Heart right ventricle (tissue), 16 donors: ENCODE measurements around the gene LYPD6. TPM values are rescaled to one million over a fixed set of nuclear protein-coding genes. Genes with fewer than 3 reads are reported as not detected.

Experiments
- ATAC-seq, 8 donors: fragments of 200-7000 bp; cut with Tn5 transposase; one replicate each; pipeline ENCODE4 v1.9.1; 2020; ENCODE audit warnings: mild to moderate bottlenecking in 8 of 8, moderate library complexity in 8 of 8, moderate number of reproducible peaks in 1 of 8
- DNase-seq, 2 donors: peaks; one replicate each; pipeline ENCODE4 v3.0.0-alpha.2; 2020
- H3K27ac ChIP-seq, 10 donors: fragments of 200-600 bp; sonication (generic) in 2 of 10; one replicate each; pipeline versions ENCODE4 v1.5.0 to v1.8.0; 2020 to 2022; ENCODE audit warnings: mild to moderate bottlenecking in 3 of 10
- H3K27me3 ChIP-seq, 7 donors: fragments of 200-600 bp; one replicate each; pipeline ENCODE4 v1.8.0; 2021 to 2022; ENCODE audit warnings: mild to moderate bottlenecking in 2 of 7
- H3K36me3 ChIP-seq, 9 donors: fragments of 200-600 bp; sonication (generic) in 1 of 9; one replicate each; pipeline versions ENCODE4 v1.5.0 to v1.8.0; 2020 to 2022; ENCODE audit warnings: mild to moderate bottlenecking in 2 of 9
- H3K4me1 ChIP-seq, 9 donors: fragments of 200-600 bp; sonication (generic) in 1 of 9; one replicate each; pipeline versions ENCODE4 v1.5.0 to v1.8.0; 2020 to 2022; ENCODE audit warnings: mild to moderate bottlenecking in 4 of 9
- H3K4me3 ChIP-seq, 10 donors: fragments of 200-600 bp; sonication (generic) in 2 of 10; one replicate each; pipeline versions ENCODE4 v1.5.0 to v1.8.0; 2020 to 2022; ENCODE audit warnings: mild to moderate bottlenecking in 7 of 10, moderate library complexity in 2 of 10
- H3K9me3 ChIP-seq, 11 donors: fragments of 200-600 bp in 10 of 11; sonication (generic) in 2 of 11; one replicate each; pipeline versions ENCODE4 v1.5.0 to v1.8.0; 2013 to 2022; ENCODE audit warnings: mild to moderate bottlenecking in 2 of 11, control low read depth in 1 of 11, moderate library complexity in 1 of 11
- CTCF ChIP-seq, 9 donors: fragments of 200-600 bp; sonication (generic) in 2 of 9; IDR thresholded peaks; one replicate each; pipeline versions ENCODE4 v1.5.0 to v1.8.0; 2021 to 2022; ENCODE audit warnings: antibody characterized with exemption in 9 of 9, mild to moderate bottlenecking in 5 of 9, moderate library complexity in 1 of 9
- WGBS, 2 donors: extraction: QIAGEN DNeasy Blood & Tissue Kit; methylation state at CpG; one replicate each; pipeline ENCODE4 v1.1.7; 2013; ENCODE audit warnings: inconsistent platforms in 1 of 2; 5-methylcytosine and 5-hydroxymethylcytosine counted together
- intact Hi-C, 10 donors: fragments of 100-400 bp; cut with DNase I; formaldehyde crosslinking; loops; one replicate each; pipeline versions ENCODE4 v1.11.1 to v1.14.2; 2022
- polyA plus RNA-seq, 2 donors: library from polyadenylated mRNA; stranded (reverse); fragments of 200-250 nt; gene quantifications; one replicate each; pipeline ENCODE4 v1.2.3, GENCODE V29; 2013
- total RNA-seq, 10 donors: library from RNA; stranded (reverse); fragmentation: NEBNext Ultra II Directional in 3 of 10; extraction: Animal tissue kit (Norgen Biotek cat#: 25700) in 3 of 10; gene quantifications; one replicate each; pipeline versions ENCODE4 v1.2.1 to v1.2.4, GENCODE V29; 2021 to 2023
- donor health status: Arrhythmogenic right ventricular cardiomyopathy.
- donor health status: ischemic (EF 13 %, LVEDD 7.1; RV severe dilation, severe dysfunction).
- donor health status: healthy with polysubstance abuse.
- donor health status: DM: no; HTN: yes; CAD: no.
- donor health status: DM: no; HTN: no; CAD: no.
- donor health status: ischemic (EF 25% LVEDD 6.9; RV normal size, moderate dysfunction).
- donor health status: ischemic (EF 25% LVEDD 5.7; RV mildly dilated, moderate dysfunction).
- donor health status: healthy.
- donor health status: DM: yes; HTN: yes; CAD: no.
- donor health status: Ischemic cardiomyopathy.
- donor health status: ischemic (EF 35%, LVEDD 5.7; RV mildly dilated, moderate dysfunction).
- donor health status: nonischemic (EF 11% LVEDD 7.7; RV severe dilation, severe dysfunction).
- donor health status: DM: yes; HTN: yes; CAD: no.
- donor health status: PGD.
- donor health status: ischemic (EF 29% LVEDD 5.4; RV normal size, mild dysfunction).
- donor health status: nonischemic (EF 23%, LVEDD 6.1; RV moderate dilation, normal function).

The LYPD6 gene
- total and polyA plus RNA-seq, 12 donors: 0.06 to 0.55 (median 0.15) TPM; not detected in 1

- H3K27ac ChIP-seq: no peak overlapping the region
- ATAC-seq: no peak
- DNase-seq: no peak
- no peaks in the 10 kb centered on the region for H3K36me3 ChIP-seq
- peaks cover 0 to 57% (median 40%) of the 10 kb centered on the region in 7 donors for H3K27me3 ChIP-seq
- peaks cover 0 to 17% (median 9%) of the 10 kb centered on the region in 9 donors for H3K4me1 ChIP-seq
- intact Hi-C loops: no loop called here
- WGBS, 2 donors: 73 to 76% methylated on average over 3 of the region's 3 CpGs
- no peak for TF ChIP-seq CTCF (IDR thresholded peaks at IDR 0.05)
- no peaks in the 10 kb centered on the region for H3K9me3 ChIP-seq
- H3K4me3 ChIP-seq: no peak overlapping the region
Observed at GRCh38 chr2:149333636-149334035, 3.2 kb downstream of the LYPD6 start.

GRCh38 chr2:149334156-149334555, 3.8 kb downstream of the LYPD6 start:
- no peak for ATAC-seq
- Histone ChIP-seq H3K9me3 (no peaks in the 10 kb centered on the region), H3K4me1 (peaks cover 0 to 17% (median 9%) of the 10 kb centered on the region in 9 donors), H3K27ac (no peak overlapping the region), H3K27me3 (peaks cover 0 to 57% (median 40%) of the 10 kb centered on the region in 7 donors), H3K36me3 (no peaks in the 10 kb centered on the region), H3K4me3 (no peak overlapping the region)
- TF ChIP-seq CTCF (IDR thresholded peaks at IDR 0.05): no peak
- 83 to 87% methylated on average over 2 of the region's 2 CpGs for WGBS, 2 donors
- intact Hi-C loops: no loop called here
- DNase-seq: no peak

GRCh38 chr2:149339324-149339723, 8.9 kb downstream of the LYPD6 start:
- TF ChIP-seq CTCF (IDR thresholded peaks at IDR 0.05): no peak
- H3K36me3 ChIP-seq: no peaks in the 10 kb centered on the region
- 74 to 83% methylated on average over 2 of the region's 2 CpGs for WGBS, 2 donors
- H3K27me3 ChIP-seq: peaks cover 0 to 13% (median 3%) of the 10 kb centered on the region in 7 donors
- DNase-seq (no peak), ATAC-seq (no peak)
- no peak overlapping the region for H3K4me3 ChIP-seq
- intact Hi-C loops: loop anchor here in 1 of 10 donors (5.0 kb wide), 1 partner anchor 1692 kb away; no protein-coding TSS in a partner anchor
- H3K9me3 ChIP-seq: no peaks in the 10 kb centered on the region
- no peak overlapping the region for H3K27ac ChIP-seq
- no peaks in the 10 kb centered on the region for H3K4me1 ChIP-seq

GRCh38 chr2:149342509-149342908, 12.1 kb downstream of the LYPD6 start:
- H3K27me3 ChIP-seq: peaks cover 0 to 8% (median 0%) of the 10 kb centered on the region in 7 donors
- ATAC-seq (no peak), DNase-seq (no peak)
- H3K4me3 ChIP-seq: no peak overlapping the region
- H3K4me1 ChIP-seq: no peaks in the 10 kb centered on the region
- WGBS, 2 donors: 51 to 63% methylated on average over 1 of the region's 1 CpG
- intact Hi-C loops: loop anchor here in 1 of 10 donors (5.0 kb wide), 1 partner anchor 1190 kb away; no protein-coding TSS in a partner anchor
- no peak overlapping the region for H3K27ac ChIP-seq
- no peaks in the 10 kb centered on the region for H3K36me3 ChIP-seq
- no peaks in the 10 kb centered on the region for H3K9me3 ChIP-seq
- no peak for TF ChIP-seq CTCF (IDR thresholded peaks at IDR 0.05)
